SKM-1 (cell line): Measurements from ENCODE around the gene CUX1.
"Not testable (repeated sequence)": the region's sequence is repeated elsewhere in the genome, so short reads cannot be mapped to it uniquely, and the experiment has no call there.

ENCODE experiments used
- DNase-seq: peaks from one replicate; lab custom pipeline; 2025; ENCODE audit not compliant: unreplicated experiment; lab: John Stamatoyannopoulos, UW

The CUX1 gene

DNA sequence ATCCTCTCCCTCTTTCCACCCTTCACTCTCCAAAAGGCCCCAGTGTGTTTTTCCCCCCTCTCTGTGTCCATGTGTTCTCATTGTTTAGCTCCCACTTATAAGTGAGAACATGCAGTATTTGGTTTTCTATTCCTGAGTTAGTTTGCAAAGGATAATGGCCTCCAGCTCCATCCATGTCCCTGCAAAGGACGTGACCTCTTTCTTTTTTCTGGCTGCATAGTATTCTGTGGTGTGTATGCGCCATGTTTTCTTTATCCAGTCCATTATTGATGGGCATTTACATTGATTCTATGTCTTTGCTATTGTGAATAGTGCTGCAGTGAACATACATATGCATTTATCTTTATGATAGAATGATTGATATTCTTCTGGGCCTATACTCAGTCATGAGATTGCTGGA, 31.9 kb downstream of the CUX1 start:
- not testable (repeated sequence) for DNase-seq

DNA sequence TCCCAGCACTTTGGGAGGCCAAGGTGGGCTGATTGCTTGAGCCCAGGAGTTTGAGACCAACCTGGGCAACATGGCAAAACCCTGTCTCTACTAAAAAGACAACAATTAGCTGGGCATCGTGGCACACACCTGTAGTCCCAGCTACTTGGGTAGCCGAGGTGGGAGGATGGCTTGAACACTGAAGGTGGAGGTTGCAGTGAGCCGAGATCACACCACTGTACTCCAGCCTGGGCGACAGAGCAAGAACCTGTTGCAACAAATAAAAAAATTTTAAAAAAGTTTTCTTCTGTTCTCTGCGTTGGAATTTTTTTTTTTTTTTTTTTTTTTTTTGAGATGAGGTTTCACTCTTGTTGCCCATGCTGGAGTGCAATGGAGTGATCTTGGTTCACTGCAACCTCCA, 34.9 kb downstream of the CUX1 start:
- not testable (repeated sequence) for DNase-seq

DNA sequence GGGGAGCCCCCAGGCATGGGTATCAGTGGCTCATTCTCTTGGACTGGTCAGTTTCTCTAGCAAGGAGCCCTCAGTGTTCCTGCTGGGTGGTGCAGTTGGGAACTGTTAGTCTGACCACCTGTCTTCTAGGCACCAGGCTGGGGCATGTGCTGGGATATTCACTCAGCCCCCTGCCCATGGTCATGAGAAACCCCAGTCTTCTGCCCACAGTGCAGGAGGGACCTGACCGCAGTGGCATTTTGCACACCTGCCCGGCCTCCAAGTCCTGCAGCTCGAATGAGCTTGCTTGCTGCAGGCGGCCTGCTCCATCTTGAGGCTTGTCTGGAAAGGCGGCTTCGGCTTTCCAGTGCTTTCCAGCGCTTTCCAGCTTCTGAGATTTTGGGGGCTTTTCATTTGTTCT, 36.3 kb downstream of the CUX1 start:
- no peak for DNase-seq

DNA sequence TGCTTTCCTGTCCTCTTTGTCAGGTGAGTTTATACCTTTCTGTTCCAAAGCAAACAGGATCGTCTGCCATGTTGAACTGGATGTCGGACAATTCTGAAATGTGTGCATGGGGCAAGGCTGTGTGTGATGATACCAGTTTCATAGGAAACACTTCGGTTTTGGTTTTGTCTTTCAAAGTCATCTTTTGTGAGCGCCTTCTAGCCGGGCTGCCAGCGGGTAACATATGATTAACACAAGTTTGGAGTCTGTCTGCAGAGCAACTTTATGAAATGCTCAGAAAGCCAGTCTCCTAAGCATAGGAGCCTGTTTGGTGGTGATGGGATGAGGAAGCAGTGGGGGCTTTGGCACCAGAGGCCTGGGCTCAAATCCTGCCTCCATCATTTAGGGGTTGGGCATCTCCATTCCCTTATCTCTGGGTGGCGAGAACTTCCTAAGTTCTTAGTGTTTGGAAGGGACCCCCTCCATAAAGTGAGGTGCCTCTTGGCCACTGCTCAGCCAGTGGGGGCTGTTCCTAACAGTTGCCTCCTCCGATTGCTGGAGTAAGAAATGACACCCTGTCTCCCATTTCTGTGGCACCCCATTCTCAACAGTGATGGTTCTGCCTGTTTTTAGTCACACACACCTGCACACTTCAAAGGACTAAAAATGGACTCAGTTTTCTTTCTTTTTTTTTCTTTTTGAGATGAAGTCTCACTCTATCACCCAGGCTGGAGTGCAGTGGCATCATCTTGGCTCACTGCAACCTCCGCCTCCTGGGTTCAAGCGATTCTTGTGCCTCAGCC, 36.8 kb downstream of the CUX1 start:
- DNase-seq = no peak

DNA sequence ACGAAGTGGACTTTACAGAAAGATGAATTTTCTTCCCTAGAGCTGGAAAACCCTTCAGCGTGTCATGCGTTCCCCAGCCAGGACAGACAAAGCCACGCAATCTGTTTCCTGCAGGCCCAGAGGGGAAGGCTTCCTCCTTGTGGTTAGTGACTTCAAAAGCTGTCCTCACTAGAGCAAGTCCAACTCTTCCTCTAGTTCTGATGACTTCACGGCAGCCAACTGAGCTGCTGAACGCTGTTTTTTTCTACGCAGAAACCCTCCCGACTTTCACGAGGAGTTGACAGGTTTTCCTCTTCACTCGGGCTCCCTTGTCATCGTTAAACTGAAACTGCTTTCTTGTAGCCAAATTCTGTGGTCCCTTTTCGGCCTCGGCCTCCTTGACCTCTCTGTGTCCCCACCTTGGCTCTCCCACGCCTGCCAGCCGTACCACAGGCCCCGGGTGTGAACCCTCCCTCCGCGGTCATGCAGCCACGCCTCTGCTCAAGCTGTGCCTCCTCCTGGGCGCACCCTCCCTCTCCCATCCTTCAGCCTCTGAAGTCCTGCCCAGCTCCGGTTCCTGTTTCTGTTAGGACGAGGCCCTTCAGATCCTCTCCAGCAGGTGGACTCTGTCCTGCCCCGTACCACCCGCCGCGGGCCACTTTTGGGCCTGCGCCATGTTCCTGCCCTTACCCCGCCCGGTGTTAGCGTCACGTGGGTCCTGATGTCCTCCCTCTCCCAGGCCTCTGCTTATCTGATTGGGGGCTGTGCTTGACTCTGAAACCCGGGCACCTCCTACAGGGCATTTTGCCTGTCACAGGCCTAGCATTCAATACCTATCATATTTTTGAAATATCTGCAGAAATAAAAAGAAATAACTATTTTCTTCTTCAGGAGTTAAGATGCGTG, 39.3 kb downstream of the CUX1 start:
- peak; percentile 96 for DNase-seq

DNA sequence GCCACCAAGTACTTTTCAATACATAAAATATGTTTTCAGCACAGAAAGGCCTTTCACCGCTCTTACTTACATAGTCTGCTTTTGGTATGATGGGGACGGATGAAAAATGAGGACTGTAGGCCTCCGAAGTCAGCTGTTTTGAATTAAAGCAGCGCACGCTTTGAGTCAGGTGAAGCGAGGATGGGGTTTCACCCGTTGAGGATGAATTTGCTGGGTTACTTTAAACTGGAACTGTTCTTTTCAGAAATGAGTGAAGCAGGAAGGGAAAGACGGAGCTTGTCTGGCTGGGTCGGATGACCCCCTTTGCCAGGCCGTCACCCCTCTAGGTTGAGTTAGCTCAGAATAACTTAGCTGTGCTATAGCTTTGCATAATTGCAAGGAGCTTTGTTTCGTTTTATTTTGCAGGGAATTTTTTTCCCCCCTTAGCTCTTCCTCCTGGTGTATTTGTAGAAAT, 40.0 kb downstream of the CUX1 start:
- DNase-seq = no peak

DNA sequence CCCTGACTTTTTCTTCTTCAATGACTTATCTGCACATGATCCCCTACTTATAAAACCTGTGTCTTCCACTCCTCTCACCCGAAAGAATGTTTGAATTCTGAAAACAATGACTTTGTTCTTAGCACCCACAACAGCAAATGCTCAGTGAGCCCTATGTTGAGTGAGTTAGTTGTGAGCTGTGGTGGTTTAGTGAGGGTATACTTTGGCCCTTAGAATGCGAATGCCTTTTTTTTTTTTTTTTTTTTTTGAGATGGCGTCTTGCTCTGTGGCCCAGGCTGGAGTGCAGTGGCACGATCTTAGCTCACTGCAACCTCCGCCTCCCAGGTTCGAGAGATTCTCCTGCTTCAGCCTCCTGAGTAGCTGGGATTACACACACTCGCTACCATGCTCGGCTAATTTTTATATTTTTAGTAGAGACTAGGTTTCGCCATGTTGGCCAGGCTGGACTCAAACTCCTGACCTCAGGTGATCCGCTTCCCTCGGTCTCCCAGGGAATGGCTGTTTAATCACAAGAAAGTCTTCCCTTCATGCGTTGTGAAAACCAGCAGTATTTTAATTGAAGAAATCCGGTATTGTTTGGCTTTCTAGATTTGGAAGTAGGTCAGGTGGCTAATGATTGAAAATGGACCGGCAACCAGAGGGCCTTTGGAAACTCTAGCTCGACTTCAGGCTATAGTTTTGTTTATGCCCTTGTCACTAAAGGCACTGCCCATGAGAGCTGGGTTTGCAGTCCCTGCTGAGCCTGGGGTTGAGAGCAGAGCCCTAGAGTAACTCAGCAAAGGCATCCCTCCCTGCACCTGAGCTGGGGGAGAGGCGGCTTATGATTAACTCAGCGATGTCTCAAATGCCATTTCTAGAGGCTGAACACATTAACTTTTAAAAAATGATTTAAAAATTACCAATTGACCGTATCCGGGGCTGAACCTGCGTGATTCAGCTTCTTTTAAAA, 41.3 kb downstream of the CUX1 start:
- DNase-seq = no peak

DNA sequence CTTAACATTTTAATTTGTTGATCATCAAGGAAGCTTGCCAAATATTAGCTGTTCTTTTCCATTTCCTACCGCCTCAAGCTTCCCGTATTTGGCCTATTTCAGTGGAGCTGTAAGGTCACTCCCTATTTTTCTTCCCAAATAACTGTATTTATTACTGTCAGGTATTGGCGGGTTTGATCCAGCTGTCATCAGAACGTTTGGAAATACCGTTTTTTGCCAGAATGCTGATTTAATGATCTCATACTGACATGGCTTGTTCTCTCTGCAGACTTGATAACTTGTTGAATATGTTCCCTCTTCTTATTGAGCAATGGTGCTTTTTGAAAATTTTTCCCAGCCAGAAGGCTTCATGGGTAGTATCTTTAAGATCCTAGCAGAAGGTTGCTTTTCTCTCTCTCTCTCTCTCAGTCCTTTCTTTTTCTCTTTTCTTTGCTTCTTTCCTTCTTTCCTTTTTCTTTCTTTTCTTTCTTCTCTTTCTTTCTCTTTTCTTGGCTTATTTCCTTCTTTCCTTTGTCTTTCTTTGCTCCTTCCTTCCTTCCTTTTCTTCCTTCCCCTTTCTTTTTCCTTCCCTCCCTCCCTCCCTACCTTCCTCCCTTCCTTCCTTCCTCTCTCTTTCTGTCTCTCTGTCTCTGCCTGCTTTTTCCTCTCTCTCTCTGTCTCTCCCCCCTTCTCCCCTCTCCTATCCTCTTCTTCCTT, 42.1 kb downstream of the CUX1 start:
- no peak for DNase-seq

DNA sequence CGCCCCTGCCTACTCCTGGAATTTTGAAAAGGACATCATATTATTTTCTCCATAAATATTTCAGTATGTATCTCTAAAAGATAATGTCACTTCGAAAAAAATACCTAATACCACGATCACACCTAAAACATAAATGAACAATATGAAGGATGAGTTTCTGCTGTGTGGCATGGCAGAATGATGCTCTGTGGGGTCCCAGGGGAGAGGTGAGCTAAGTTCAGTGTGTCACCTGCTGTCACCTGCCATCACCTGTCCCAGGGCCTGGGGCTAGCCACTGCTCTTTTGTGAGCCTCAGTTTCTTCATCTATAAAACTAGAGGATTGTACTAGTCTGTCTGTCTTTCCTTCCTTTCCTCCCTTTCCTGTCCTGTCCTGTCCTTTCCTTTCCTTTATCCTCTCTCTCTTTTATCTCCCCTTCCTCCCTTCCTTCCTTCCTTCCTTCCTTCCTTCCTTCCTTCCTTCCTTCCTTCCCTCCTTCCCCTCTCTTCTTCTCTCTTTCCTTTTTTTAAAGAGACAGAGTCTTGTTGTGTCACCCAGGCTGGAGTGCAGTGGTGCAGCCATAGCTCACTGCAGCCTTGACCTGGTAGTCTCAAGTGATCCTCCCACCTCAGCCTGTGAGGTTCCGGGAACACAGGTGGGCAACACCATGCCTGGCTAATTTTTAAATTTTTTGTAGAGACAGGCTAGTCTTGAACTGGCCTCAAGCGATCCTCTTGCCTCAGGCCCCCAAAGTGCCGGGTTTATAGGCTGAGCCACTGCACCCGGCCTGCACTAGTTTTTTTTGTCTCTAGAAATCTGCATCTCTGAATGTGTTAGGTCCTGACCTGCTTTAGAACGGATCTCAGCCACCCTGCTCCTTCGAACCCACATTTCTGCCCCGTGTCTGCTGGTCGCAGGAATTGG, 43.1 kb downstream of the CUX1 start:
- no peak for DNase-seq

DNA sequence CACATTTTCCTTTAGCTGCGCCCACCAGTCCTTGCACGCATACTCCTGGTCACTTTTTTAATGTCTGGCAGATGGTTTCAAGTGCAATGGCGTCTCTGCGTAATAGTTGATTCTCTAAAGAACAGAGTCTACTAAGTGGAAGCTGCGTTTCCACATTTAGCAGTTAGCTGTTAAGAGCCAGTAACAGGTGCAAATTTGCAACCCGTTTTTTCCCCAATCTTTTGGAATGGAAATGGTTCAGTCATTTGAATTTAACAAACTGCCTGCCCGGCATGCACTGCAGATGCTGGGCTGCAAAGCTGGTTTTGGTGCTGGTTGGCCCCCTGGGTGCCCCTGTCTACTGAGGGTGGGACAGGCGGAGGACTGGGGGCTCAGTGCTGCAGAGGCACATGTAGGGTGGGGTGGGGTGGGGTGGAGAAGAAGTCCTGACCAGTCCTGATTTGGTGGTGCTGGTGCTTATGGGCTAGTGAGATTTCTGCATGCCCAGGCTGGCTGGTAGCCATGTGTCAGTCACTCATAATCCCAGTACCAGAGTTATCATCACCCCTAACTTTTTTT, 43.9 kb downstream of the CUX1 start:
- no peak for DNase-seq

DNA sequence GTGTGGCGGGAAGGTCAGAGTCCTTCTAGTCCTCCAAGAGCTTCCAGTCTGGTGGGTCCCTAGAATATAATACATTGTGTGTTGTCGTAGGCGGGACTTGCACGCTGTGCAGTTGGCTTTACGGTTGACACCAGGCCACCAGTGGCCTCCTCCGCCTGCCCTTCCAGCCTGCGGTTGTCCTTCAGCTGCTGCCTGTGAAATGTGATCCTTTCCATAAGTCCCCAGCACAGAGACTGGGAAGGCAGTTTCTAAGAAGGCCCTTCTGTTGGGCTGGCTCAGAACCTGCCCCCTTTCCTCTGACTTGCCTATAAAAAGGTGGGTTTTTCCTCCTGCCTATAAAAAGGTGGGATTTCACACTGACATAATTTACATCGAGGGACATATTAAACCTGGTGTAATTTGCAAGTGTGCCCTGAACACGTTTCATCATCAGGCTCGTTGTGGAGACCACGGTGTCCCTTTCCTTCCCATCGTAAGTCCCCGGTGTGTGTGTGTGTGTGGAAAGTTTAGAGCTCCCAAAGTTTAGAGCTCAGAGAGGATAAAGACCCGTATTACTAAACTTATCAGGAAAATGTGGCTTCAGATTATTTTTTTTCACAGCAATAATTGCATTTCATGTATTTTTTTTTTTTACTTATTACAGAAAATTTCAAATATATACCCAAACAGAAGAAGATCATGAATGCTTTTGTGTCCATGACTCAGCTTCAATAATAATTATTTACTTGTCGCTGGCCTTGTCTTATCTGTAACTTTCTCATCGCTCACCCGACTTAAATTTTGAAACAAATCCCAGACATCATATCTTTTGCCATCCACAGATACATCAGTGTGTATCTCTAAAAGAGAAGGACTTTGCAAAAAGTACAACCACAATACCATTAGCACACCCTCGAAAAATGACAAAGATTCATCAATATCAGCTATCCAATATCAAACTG, 45.1 kb downstream of the CUX1 start:
- DNase-seq = no peak

DNA sequence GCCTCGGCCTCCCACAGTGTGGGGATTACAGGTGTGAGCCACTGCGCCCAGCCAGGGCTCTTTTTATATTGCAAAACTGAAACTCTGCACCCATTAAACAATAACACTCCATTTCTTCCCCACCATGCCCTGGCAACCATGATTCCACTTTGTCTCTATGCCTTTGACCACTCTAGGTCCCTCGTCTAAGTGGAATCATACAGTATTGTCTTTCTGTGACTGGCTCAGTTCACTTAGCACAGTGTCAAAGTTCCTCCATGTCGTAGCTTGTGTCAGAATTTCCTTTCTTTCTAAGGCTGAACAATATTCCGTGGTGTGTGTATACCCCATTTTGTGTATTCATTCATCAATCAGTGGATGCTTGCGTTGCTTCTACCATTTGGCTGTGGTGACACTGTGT, 46.2 kb downstream of the CUX1 start:
- no peak for DNase-seq

DNA sequence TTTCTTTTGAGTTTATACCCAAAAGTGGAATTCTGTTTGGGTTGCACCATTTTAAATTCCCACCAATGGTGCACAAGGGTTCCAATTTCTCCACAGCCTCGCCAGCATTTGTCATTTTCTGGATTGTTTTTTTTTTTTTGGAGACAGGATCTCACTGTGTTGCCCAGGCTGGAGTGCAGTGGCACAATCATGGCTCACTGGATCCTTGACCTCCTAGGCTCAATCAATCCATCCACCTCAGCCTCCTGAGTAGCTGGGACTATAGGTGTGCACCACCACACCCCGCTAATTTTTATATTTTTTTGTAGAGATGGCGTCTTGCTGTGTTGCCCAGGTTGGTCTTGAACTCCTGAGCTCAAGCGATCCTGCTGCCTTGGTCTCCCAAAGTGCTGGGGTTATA, 46.6 kb downstream of the CUX1 start:
- no peak for DNase-seq

DNA sequence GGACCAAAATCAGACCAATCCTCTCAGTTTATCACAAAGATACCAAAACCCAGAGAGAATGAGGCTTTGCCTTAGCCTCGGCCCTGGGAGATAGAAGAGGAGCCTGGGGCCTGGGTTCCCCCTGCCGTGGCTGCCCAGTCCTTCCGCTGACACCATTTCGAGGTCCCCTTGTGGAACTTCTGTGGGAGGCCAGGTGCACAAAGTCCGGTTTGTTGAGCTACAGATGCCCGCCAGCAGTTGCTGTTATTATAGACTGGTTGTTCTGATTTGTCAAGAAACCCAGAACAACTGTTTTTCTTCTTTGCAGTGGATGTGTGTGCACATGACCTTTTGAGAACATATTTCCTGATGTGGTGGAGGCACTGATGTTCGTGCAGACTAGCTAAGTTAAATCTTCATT, 47.6 kb downstream of the CUX1 start:
- no peak for DNase-seq

DNA sequence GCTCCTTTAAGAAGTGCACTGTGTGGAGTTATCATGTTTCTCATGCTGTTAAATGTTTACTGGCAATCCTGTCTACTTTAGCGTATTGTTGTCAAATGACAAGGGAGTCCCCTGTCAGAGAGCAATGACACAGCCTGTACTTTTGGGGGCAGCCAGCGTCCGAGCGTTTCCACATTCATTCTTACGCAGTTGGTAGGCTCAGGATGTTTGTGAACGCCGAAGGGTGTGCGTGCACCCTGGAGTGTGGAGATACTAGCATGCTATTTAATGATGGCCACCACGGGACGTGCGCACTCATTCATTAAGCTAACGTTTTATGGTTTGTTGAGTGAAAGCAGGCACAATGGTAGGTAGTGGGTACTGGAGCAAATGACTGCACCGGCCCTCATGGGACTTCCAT, 48.0 kb downstream of the CUX1 start:
- DNase-seq = no peak

DNA sequence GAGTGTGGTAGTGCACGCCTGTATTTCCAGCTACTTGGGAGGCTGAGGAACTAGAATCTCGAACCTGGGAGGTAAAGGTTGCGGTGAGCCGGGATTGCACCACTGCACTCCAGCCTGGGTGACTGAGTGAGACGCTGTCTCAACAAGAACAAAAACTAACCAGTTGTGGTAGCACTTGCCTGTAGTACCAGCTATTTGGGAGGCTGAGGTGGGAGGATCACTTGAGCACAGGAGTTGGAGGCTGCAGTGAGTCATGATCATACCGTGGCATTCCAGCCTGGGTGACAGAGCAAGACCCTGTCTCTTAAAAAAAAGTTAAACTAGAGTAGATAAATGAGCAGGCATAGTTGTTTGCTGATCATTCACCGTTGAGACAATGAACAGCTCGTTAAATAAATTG, 48.9 kb downstream of the CUX1 start:
- no peak for DNase-seq

DNA sequence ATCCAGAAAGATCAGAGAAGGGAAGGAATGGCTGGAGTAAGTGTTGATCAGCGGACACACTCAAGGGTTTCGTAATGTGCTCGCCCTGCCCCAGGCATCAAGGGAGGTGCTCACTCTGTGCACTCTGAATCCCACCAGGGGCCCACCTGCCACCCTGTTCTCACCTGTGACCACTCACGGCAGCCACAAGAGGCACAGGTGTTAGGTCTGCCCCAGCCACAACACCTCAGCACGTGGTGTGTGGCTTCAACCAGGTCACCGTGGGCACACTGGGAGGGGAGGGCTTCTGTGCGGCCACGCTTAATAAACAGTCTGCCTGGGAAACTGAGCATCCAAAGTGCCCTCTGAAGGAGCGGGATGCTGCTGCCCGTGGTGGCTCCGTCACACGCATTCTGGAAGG, 49.8 kb downstream of the CUX1 start:
- no peak for DNase-seq

DNA sequence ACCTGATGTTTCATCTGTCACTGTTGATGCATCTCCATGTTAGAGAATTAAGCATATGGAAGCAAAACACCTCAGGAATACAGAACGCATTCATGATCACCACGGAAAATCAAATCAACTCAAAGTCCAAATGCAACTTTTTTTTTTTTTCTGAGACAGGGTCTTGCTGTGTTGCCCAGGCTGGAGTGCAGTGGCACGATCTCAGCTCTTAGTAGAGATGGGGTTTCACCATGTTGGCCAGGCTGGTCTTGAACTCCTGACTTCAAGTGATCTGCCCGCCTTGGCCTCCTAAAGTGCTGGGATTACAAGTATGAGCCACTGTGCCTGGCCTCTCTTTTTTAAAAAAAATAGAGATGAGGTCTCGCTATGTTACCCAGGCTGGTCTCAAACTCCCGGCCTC, 50.3 kb downstream of the CUX1 start:
- DNase-seq = not testable (repeated sequence)
